Ascending aorta (tissue), 2 donors: ENCODE results near the gene TERB1. TPM values are rescaled to one million over a fixed set of nuclear protein-coding genes. Genes with fewer than 3 reads are reported as not detected.

Experiments
- DNase-seq, 2 donors: peaks; one replicate each; pipeline ENCODE4 v3.0.0-alpha.2; 2019; ENCODE audit warnings: low spot score in 2 of 2
- H3K27ac ChIP-seq, 2 donors: fragments of 200-600 bp; sonication (generic); one replicate each; pipeline ENCODE4 v1.5.1; 2016 to 2017; ENCODE audit warnings: mild to moderate bottlenecking in 1 of 2
- H3K27me3 ChIP-seq: fragments of 200-600 bp; sonication (generic); one replicate; pipeline ENCODE4 v1.5.1; 2017
- H3K36me3 ChIP-seq, 2 donors: fragments of 200-600 bp; sonication (generic); one replicate each; pipeline ENCODE4 v1.5.1; 2016
- H3K4me1 ChIP-seq, 2 donors: fragments of 200-600 bp; sonication (generic); one replicate each; pipeline ENCODE4 v1.5.1; 2016 to 2017; ENCODE audit warnings: mild to moderate bottlenecking in 1 of 2
- H3K4me3 ChIP-seq, 2 donors: fragments of 200-600 bp; sonication (generic); one replicate each; pipeline ENCODE4 v1.5.1; 2016 to 2017; ENCODE audit warnings: mild to moderate bottlenecking in 1 of 2
- H3K9me3 ChIP-seq, 2 donors: fragments of 200-600 bp; sonication (generic); one replicate each; pipeline ENCODE4 v1.5.1; 2016
- intact Hi-C: fragments of 100-400 bp; cut with DNase I; formaldehyde crosslinking; loops from one replicate; pipeline ENCODE4 v1.15.1; 2023
- total RNA-seq: library from RNA; depleted of rRNA; stranded (reverse); fragments of >200 nt; gene quantifications from one replicate; pipeline ENCODE4 v1.1.0, GENCODE V29; 2016
- TF ChIP-seq, protein P1 (sequence below), 3 experiments: fragments of 200-600 bp in 2 of 3; fragments of 450-650 bp in 1 of 3; sonication (generic) in 2 of 3; IDR thresholded peaks; one replicate each; pipeline ENCODE4 v1.5.1; 2016 to 2019; ENCODE audit warnings: antibody characterized with exemption in 3 of 3, mild to moderate bottlenecking in 1 of 3, moderate library complexity in 1 of 3

Gene TERB1
- total RNA-seq, 1 donor from 2014 or later: not detected

DNA sequence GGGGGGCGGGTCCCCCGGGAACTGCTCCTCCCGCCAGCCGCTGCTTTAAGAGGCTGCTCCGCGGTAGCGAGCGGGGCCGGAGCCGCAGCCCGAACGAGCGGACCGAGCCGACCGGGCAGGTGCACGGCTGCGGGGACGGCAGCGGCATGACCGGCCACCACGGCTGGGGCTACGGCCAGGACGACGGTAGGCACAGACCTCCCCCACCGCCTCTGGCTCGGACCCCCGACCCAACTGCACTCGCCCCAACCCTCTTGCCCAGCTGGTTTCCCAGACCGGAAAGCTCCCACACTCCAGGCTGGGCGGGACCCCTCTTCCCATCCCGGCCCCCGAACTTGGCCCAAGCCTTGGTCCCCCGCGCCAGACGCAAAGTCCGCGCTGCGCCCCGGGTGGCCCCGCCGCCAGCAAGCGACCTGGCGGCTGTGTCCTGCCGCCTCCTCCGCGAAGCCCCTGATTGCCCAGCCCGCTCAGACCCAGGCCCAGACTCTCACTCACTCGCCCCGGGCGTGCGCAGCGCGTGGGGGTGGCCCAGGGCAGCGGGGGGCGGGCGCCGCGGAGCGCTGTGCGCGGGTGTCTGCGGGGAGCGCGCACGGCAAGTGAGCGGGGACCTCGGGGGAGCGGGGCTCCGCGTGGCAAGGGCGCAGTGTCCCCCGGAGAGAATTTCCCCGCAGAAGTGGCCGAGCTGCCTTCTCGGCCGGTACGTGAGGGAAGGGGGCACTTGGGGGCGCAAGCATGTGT lies 43.1 kb upstream of the TERB1 start, which contains the start of gene CA7:
Gene CA7, plus strand, starts transcription at position 73 of the 738 bp plus-strand sequence. Its CDS starts 74 bp downstream, at position 147.
- peak in 1 of 2 donors; percentile 54 for DNase-seq
- peak within 1 kb of the TSS; percentile 59 for H3K4me3 ChIP-seq
- intact Hi-C loops: no loop called here

DNA sequence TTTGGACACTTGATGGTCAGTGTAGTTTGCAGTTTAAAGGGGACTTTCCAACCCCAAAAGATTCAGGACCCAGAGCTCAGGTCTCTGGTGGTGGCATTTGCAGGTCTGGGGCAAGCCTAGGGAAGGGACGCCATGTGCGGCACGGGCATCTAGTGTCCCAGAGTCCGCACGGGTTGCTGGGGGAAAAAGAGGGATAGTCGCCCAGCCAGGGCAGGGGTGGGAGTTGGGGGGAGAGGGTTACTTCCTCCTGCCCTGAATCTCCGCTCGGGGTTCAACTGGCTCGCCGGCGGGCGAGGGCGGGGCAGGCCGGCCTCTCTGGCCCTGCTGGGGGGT lies 42.6 kb upstream of the TERB1 start:
- Histone ChIP-seq H3K4me3 (peak overlapping the region; percentile 59), H3K27me3 (peaks cover 15% of the 10 kb centered on the region), H3K4me1 (peaks cover 8 to 18% of the 10 kb centered on the region in 2 donors), H3K9me3 (no peaks in the 10 kb centered on the region), H3K36me3 (no peaks in the 10 kb centered on the region), H3K27ac (no peak overlapping the region)
- intact Hi-C loops: no loop called here
- TF ChIP-seq, protein P1, sequence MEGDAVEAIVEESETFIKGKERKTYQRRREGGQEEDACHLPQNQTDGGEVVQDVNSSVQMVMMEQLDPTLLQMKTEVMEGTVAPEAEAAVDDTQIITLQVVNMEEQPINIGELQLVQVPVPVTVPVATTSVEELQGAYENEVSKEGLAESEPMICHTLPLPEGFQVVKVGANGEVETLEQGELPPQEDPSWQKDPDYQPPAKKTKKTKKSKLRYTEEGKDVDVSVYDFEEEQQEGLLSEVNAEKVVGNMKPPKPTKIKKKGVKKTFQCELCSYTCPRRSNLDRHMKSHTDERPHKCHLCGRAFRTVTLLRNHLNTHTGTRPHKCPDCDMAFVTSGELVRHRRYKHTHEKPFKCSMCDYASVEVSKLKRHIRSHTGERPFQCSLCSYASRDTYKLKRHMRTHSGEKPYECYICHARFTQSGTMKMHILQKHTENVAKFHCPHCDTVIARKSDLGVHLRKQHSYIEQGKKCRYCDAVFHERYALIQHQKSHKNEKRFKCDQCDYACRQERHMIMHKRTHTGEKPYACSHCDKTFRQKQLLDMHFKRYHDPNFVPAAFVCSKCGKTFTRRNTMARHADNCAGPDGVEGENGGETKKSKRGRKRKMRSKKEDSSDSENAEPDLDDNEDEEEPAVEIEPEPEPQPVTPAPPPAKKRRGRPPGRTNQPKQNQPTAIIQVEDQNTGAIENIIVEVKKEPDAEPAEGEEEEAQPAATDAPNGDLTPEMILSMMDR (IDR thresholded peaks at IDR 0.05): no peak
- DNase-seq: peak in 1 of 2 donors; percentile 50

More for the DNA sequence above, 43.1 kb upstream of the TERB1 start, which contains the start of gene CA7:
- peaks cover 8 to 18% of the 10 kb centered on the region in 2 donors for H3K4me1 ChIP-seq
- TF ChIP-seq, protein P1 (IDR thresholded peaks at IDR 0.05): no peak
- peaks cover 15% of the 10 kb centered on the region for H3K27me3 ChIP-seq
- H3K36me3 ChIP-seq: no peaks in the 10 kb centered on the region
- H3K27ac ChIP-seq: no peak within 1 kb of the TSS
- H3K9me3 ChIP-seq: no peaks in the 10 kb centered on the region

DNA sequence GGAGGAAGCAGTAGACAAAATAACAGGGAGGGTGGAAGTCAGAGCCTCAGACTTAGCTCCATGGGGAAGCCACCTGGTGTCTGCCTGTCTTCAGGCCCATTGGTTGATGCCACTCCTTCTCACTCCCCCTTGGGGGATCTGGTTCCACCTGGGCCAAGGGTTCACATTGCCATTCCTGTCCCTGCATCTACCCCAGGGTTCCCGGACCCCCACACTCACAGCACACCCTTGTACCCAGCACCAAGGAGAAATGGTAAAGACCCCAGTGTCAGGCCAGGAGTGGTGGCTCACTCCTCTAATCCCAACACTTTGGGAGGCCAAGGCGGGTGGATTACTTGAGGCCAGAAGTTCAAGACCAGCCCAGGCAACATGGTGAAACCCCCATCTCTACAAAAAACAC lies 41.8 kb upstream of the TERB1 start:
- Histone ChIP-seq H3K4me1 (peaks cover 8 to 18% of the 10 kb centered on the region in 2 donors), H3K27me3 (peaks cover 15% of the 10 kb centered on the region), H3K4me3 (no peak overlapping the region), H3K36me3 (no peaks in the 10 kb centered on the region), H3K27ac (no peak overlapping the region), H3K9me3 (peaks cover 0 to 3% of the 10 kb centered on the region in 2 donors)
- intact Hi-C loops: no loop called here
- peak in 1 of 2 donors; percentile 42 for DNase-seq
- TF ChIP-seq, protein P1 (IDR thresholded peaks at IDR 0.05): no peak

DNA sequence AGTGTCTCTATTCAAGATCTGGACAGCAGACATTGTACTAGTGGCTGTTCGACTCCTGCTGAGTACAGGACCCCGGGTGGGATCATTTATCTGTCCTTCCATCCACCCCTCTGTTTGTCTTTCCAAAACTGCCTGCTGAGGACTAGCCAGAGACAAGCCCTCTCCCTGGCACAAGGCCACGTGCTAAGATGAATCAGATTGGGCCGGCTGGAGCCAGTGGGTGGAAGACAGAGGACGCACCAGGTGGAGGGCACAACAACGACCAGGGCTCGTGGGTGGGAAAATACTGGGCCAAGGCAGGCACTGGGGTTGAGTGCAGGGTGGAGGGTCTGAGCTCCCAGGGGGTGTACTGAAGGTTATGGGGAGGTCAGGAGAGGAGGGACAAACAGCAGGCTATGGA lies 41.4 kb upstream of the TERB1 start:
- Histone ChIP-seq H3K4me3 (no peak overlapping the region), H3K27ac (no peak overlapping the region), H3K9me3 (peaks cover 0 to 3% of the 10 kb centered on the region in 2 donors), H3K4me1 (peaks cover 8 to 18% of the 10 kb centered on the region in 2 donors), H3K36me3 (no peaks in the 10 kb centered on the region), H3K27me3 (peaks cover 15% of the 10 kb centered on the region)
- intact Hi-C loops: no loop called here
- DNase-seq: peak in 1 of 2 donors; percentile 51
- TF ChIP-seq, protein P1 (IDR thresholded peaks at IDR 0.05): no peak

DNA sequence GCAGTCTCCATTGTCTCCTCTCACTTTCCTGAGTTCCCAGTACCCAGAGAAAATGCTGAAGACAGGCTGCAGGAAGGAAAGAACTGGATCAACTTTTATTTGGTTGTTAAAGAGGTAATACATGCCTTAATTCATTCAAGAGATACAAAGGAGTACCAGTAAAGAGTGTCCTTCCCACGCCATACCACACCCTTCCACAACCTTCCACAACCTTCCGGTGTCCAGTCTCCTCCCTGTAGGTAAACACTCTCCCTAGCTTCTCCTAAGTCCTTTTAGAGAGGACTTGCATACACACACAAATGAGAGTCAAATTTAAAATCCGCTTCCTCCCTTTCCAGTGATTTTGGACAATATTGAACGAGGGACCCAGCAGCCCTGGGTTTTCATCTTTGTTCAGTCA lies 40.0 kb upstream of the TERB1 start:
- Histone ChIP-seq H3K36me3 (no peaks in the 10 kb centered on the region), H3K27ac (no peak overlapping the region), H3K9me3 (peaks cover 0 to 3% of the 10 kb centered on the region in 2 donors), H3K4me3 (no peak overlapping the region), H3K27me3 (peaks cover 15% of the 10 kb centered on the region), H3K4me1 (peaks cover 8 to 18% of the 10 kb centered on the region in 2 donors)
- TF ChIP-seq, protein P1 (IDR thresholded peaks at IDR 0.05): no peak
- intact Hi-C loops: no loop called here
- peak in 1 of 2 donors; percentile 24 for DNase-seq
